Measurements from ENCODE around the gene CACNA1B. TPM values are rescaled to one million over a fixed set of nuclear protein-coding genes. Genes with fewer than 3 reads are reported as not detected.

CACNA1B gene
- total RNA-seq, 1 donor = under 0.01 TPM

GRCh38 chr9:137870432-137870831, 7.2 kb upstream of the CACNA1B start:
- no peak overlapping the region for H3K4me3 ChIP-seq (ENCODE audit: insufficient read depth, low read length)
- H3K36me3 ChIP-seq (ENCODE audit: insufficient read depth, low read length) = no peaks in the 10 kb centered on the region
- no peaks in the 10 kb centered on the region for H3K79me2 ChIP-seq (ENCODE audit: insufficient read depth, low read length)

GRCh38 chr9:137872296-137872695, 5.3 kb upstream of the CACNA1B start:
- H3K4me2 ChIP-seq (ENCODE audit: insufficient read depth, low read length) = no peak overlapping the region

More at GRCh38 chr9:137870432-137870831, 7.2 kb upstream of the CACNA1B start:
- peak; percentile 8 for DNase-seq (ENCODE audit: insufficient read length, low spot score, missing footprints)
- no peaks in the 10 kb centered on the region for H3K9me3 ChIP-seq (ENCODE audit: low read depth, low read length)
- H3K27me3 ChIP-seq (ENCODE audit: insufficient read depth, low read length) = no peaks in the 10 kb centered on the region
- no peak for TF ChIP-seq CTCF (IDR thresholded peaks at IDR 0.05; ENCODE audit: extremely low read depth, low read depth, low read length)
- no peak overlapping the region for H3K27ac ChIP-seq (ENCODE audit: low read depth, low read length)
- H4K20me1 ChIP-seq (ENCODE audit: insufficient read depth, low read length) = no peaks in the 10 kb centered on the region
- H3K4me2 ChIP-seq (ENCODE audit: insufficient read depth, low read length) = no peak overlapping the region
- H3K4me1 ChIP-seq (ENCODE audit: insufficient read depth, low read length) = no peaks in the 10 kb centered on the region
- no peak overlapping the region for H2AFZ ChIP-seq (ENCODE audit: low read length)

GRCh38 chr9:137873408-137873807, 4.2 kb upstream of the CACNA1B start:
- H3K79me2 ChIP-seq (ENCODE audit: insufficient read depth, low read length) = no peaks in the 10 kb centered on the region
- H4K20me1 ChIP-seq (ENCODE audit: insufficient read depth, low read length) = no peaks in the 10 kb centered on the region
- no peaks in the 10 kb centered on the region for H3K9me3 ChIP-seq (ENCODE audit: low read depth, low read length)
- no peak overlapping the region for H3K27ac ChIP-seq (ENCODE audit: low read depth, low read length)
- no peak overlapping the region for H3K4me2 ChIP-seq (ENCODE audit: insufficient read depth, low read length)
- peaks cover 5% of the 10 kb centered on the region for H3K27me3 ChIP-seq (ENCODE audit: insufficient read depth, low read length)
- H3K36me3 ChIP-seq (ENCODE audit: insufficient read depth, low read length) = no peaks in the 10 kb centered on the region
- DNase-seq (ENCODE audit: insufficient read length, low spot score, missing footprints) = peak; percentile 84
- H2AFZ ChIP-seq (ENCODE audit: low read length) = no peak overlapping the region
- H3K4me1 ChIP-seq (ENCODE audit: insufficient read depth, low read length) = no peaks in the 10 kb centered on the region
- no peak for TF ChIP-seq CTCF (IDR thresholded peaks at IDR 0.05; ENCODE audit: extremely low read depth, low read depth, low read length)
- no peak overlapping the region for H3K4me3 ChIP-seq (ENCODE audit: insufficient read depth, low read length)

More at GRCh38 chr9:137872296-137872695, 5.3 kb upstream of the CACNA1B start:
- Histone ChIP-seq H4K20me1 (ENCODE audit: insufficient read depth, low read length) (no peaks in the 10 kb centered on the region), H3K27me3 (ENCODE audit: insufficient read depth, low read length) (peaks cover 3% of the 10 kb centered on the region), H3K36me3 (ENCODE audit: insufficient read depth, low read length) (no peaks in the 10 kb centered on the region), H3K4me3 (ENCODE audit: insufficient read depth, low read length) (no peak overlapping the region), H2AFZ (ENCODE audit: low read length) (no peak overlapping the region), H3K79me2 (ENCODE audit: insufficient read depth, low read length) (no peaks in the 10 kb centered on the region), H3K4me1 (ENCODE audit: insufficient read depth, low read length) (no peaks in the 10 kb centered on the region), H3K9me3 (ENCODE audit: low read depth, low read length) (no peaks in the 10 kb centered on the region), H3K27ac (ENCODE audit: low read depth, low read length) (no peak overlapping the region)
- TF ChIP-seq CTCF (IDR thresholded peaks at IDR 0.05; ENCODE audit: extremely low read depth, low read depth, low read length) = no peak
- no peak for DNase-seq (ENCODE audit: insufficient read length, low spot score, missing footprints)

GRCh38 chr9:137873858-137874362, 3.7 kb upstream of the CACNA1B start:
- Histone ChIP-seq H3K79me2 (ENCODE audit: insufficient read depth, low read length) (no peaks in the 10 kb centered on the region), H2AFZ (ENCODE audit: low read length) (no peak overlapping the region)
- TF ChIP-seq CTCF (IDR thresholded peaks at IDR 0.05; ENCODE audit: extremely low read depth, low read depth, low read length) = no peak

More at GRCh38 chr9:137873858-137874362, 3.7 kb upstream of the CACNA1B start:
- Histone ChIP-seq H3K9me3 (ENCODE audit: low read depth, low read length) (no peaks in the 10 kb centered on the region), H3K4me2 (ENCODE audit: insufficient read depth, low read length) (no peak overlapping the region), H4K20me1 (ENCODE audit: insufficient read depth, low read length) (no peaks in the 10 kb centered on the region), H3K36me3 (ENCODE audit: insufficient read depth, low read length) (no peaks in the 10 kb centered on the region), H3K27me3 (ENCODE audit: insufficient read depth, low read length) (peaks cover 7% of the 10 kb centered on the region), H3K4me3 (ENCODE audit: insufficient read depth, low read length) (no peak overlapping the region), H3K4me1 (ENCODE audit: insufficient read depth, low read length) (no peaks in the 10 kb centered on the region), H3K27ac (ENCODE audit: low read depth, low read length) (no peak overlapping the region)
- DNase-seq (ENCODE audit: insufficient read length, low spot score, missing footprints) = peak; percentile 76
